ENCODE measurements around the gene ADGRL3. TPM values are rescaled to one million over a fixed set of nuclear protein-coding genes. Genes with fewer than 3 reads are reported as not detected.

Gene ADGRL3
- total RNA-seq, 4 donors from 2014 or later: 6.1 to 26.0 (median 7.3) TPM

GRCh38 chr4:61693520-61693919, 493.4 kb downstream of the ADGRL3 start:
- no peak overlapping the region for H3K27ac ChIP-seq
- H3K4me1 ChIP-seq: no peaks in the 10 kb centered on the region
- H3K36me3 ChIP-seq: no peaks in the 10 kb centered on the region
- H3K4me3 ChIP-seq: no peak overlapping the region
- H3K9me3 ChIP-seq: no peaks in the 10 kb centered on the region
- 100% methylated on average over 1 of the region's 1 CpG for WGBS, 2 donors (ENCODE audit: low coverage in 1 of 2)
- ATAC-seq: no peak
- TF ChIP-seq POLR2AphosphoS5 (IDR thresholded peaks at IDR 0.05) (no peak), POLR2A (IDR thresholded peaks at IDR 0.05) (no peak), CTCF (IDR thresholded peaks at IDR 0.05) (no peak)
- H3K27me3 ChIP-seq: no peaks in the 10 kb centered on the region

- H3K27ac ChIP-seq: no peak overlapping the region
- TF ChIP-seq POLR2A (IDR thresholded peaks at IDR 0.05) (no peak), EP300 (IDR thresholded peaks at IDR 0.05) (no peak), POLR2AphosphoS5 (IDR thresholded peaks at IDR 0.05) (no peak), CTCF (IDR thresholded peaks at IDR 0.05) (no peak)
- ATAC-seq: no peak
- no peak overlapping the region for H3K4me3 ChIP-seq
- whole genome bisulfite sequencing, 2 donors (ENCODE audit: low coverage in 1 of 2): 61% methylated on average over 4 of the region's 4 CpGs
- H3K27me3 ChIP-seq: no peaks in the 10 kb centered on the region
- no peaks in the 10 kb centered on the region for H3K9me3 ChIP-seq
- no peaks in the 10 kb centered on the region for H3K36me3 ChIP-seq
- H3K4me1 ChIP-seq: no peaks in the 10 kb centered on the region
Observed at GRCh38 chr4:61714387-61714911, 514.3 kb downstream of the ADGRL3 start.

GRCh38 chr4:61716426-61716825, 516.3 kb downstream of the ADGRL3 start:
- WGBS, 2 donors (ENCODE audit: low coverage in 1 of 2): 87 to 88% methylated on average over 6 of the region's 6 CpGs
- no peaks in the 10 kb centered on the region for H3K4me1 ChIP-seq
- H3K36me3 ChIP-seq: no peaks in the 10 kb centered on the region
- H3K4me3 ChIP-seq: no peak overlapping the region
- H3K27me3 ChIP-seq: no peaks in the 10 kb centered on the region
- no peak overlapping the region for H3K27ac ChIP-seq
- no peak for ATAC-seq
- no peak for TF ChIP-seq POLR2A (IDR thresholded peaks at IDR 0.05)
- no peak for TF ChIP-seq CTCF (IDR thresholded peaks at IDR 0.05)
- no peak for TF ChIP-seq EP300 (IDR thresholded peaks at IDR 0.05)
- TF ChIP-seq POLR2AphosphoS5 (IDR thresholded peaks at IDR 0.05): no peak
- H3K9me3 ChIP-seq: no peaks in the 10 kb centered on the region

- Histone ChIP-seq H3K27ac (no peak overlapping the region), H3K9me3 (no peaks in the 10 kb centered on the region), H3K27me3 (no peaks in the 10 kb centered on the region), H3K36me3 (no peaks in the 10 kb centered on the region), H3K4me3 (no peak overlapping the region), H3K4me1 (no peaks in the 10 kb centered on the region)
- no peak for TF ChIP-seq POLR2A (IDR thresholded peaks at IDR 0.05)
- TF ChIP-seq POLR2AphosphoS5 (IDR thresholded peaks at IDR 0.05): no peak
- WGBS, 2 donors (ENCODE audit: low coverage in 1 of 2): 93 to 94% methylated on average over 5 to 6 of the region's 7 CpGs
- ATAC-seq: no peak
Observed at GRCh38 chr4:61723492-61723891, 523.4 kb downstream of the ADGRL3 start.

GRCh38 chr4:61727286-61727685, 527.2 kb downstream of the ADGRL3 start:
- Histone ChIP-seq H3K36me3 (no peaks in the 10 kb centered on the region), H3K27me3 (no peaks in the 10 kb centered on the region), H3K4me1 (no peaks in the 10 kb centered on the region), H3K4me3 (no peak overlapping the region), H3K27ac (no peak overlapping the region), H3K9me3 (no peaks in the 10 kb centered on the region)
- 38 to 71% methylated on average over 2 of the region's 2 CpGs for WGBS, 2 donors (ENCODE audit: low coverage in 1 of 2)
- TF ChIP-seq POLR2A (IDR thresholded peaks at IDR 0.05): no peak
- TF ChIP-seq POLR2AphosphoS5 (IDR thresholded peaks at IDR 0.05): no peak
- no peak for TF ChIP-seq EP300 (IDR thresholded peaks at IDR 0.05)
- TF ChIP-seq CTCF (IDR thresholded peaks at IDR 0.05): no peak
- no peak for ATAC-seq
